GM19351 (cell line): ENCODE measurements around the gene EID1.
"Not testable (repeated sequence)": the region's sequence is repeated elsewhere in the genome, so short reads cannot be mapped to it uniquely, and the experiment has no call there.

Experiments
- ATAC-seq: cut with Tn5 transposase; IDR thresholded peaks from one replicate; pipeline ENCODE4 v1.9.1; 2021; ENCODE audit warnings: mild to moderate bottlenecking, moderate library complexity; ENCODE audit not compliant: unreplicated experiment

Gene EID1

GRCh38 chr15:48905847-48906246 is 27.9 kb downstream of the EID1 start:
- ATAC-seq: no peak

GRCh38 chr15:48909313-48909712 is 31.4 kb downstream of the EID1 start:
- not testable (repeated sequence) for ATAC-seq

DNA sequence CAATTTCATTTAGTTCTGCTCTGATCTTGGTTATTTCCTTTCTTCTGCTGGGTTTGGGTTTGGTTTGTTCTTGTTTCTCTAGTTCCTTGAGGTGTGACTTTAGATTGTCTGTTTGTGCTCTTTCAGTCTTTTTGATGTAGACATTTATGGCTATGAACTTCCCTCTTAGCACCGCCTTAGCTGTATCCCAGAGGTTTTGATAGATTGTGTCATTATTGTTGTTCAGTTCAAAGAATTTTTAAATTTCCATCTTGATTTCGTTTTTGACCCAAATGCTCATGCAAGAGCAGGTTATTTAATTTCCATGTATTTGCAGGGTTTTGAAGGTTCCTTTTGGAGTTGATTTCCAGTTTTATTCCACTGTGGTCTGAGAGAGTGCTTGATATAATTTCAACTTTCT is 32.6 kb downstream of the EID1 start:
- not testable (repeated sequence) for ATAC-seq

- no peak for ATAC-seq
Observed at GRCh38 chr15:48913141-48913540, 35.2 kb downstream of the EID1 start.

- no peak for ATAC-seq
Observed at GRCh38 chr15:48914717-48915116, 36.8 kb downstream of the EID1 start.

DNA sequence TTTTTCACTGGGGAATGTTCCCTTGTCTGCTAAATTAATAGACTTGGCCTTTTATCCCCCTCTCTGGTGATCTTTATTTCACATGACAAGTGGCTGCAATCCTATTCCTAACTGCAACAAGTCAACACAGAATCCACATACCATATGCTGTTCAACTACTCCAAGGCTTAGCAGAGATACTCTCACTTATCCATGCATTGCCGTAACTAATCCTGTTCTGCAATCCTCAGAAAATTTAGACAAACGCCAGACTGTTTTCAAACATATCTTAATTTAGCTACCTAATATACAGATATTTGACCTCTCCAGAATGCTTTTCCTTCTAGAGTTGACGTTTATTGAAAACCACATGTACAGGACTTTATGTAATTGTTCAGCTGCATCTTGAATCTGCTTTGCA is 37.9 kb downstream of the EID1 start:
- ATAC-seq: no peak

DNA sequence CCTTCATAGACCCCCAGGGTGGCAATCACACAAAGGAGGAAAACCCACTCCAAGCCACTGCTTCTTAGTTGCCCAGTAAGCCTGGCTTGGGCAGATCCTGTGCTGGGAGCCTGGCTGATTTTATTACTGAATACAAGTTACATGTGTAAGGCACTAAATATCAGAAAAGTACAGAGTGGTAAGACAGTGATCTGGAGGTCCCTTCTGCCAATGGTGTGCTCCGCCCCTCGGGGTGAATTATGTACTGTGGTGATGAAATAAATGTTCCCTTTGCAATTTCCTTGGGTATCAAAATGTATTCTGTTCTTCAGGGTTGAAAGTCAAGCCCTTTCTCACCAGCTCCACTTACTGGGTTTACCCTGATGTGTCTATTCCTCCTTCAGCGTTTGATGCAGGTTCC is 38.8 kb downstream of the EID1 start:
- ATAC-seq: no peak

GRCh38 chr15:48922046-48922445 is 44.1 kb downstream of the EID1 start:
- ATAC-seq: no peak

GRCh38 chr15:48924528-48925393 is 46.8 kb downstream of the EID1 start:
- no peak for ATAC-seq

DNA sequence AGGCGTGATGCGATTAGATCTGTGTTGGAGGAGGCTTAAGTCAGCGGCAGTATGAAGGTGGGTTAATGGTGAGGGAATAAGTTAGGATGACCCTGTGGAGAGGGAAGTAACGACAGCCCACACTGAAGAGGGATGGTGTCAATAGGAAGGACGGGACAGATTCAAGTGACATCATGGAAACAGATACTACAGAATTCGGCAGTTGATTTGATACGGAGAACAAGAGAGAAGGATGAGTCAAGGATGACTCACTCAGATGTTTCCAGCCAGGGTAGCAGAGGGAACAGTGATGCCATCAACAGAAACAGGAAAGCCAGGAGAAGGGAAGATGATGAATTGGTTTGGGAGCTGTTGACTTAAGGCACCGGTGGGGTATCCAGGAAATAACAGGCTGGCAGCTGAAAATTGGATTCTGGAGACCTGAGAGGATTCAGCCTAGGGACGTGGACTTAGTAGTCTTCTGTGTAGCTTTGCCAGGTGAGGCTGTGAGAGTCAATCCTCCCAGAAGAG is 47.8 kb downstream of the EID1 start:
- no peak for ATAC-seq

- ATAC-seq: no peak
Observed at GRCh38 chr15:48928877-48929538, 51.1 kb downstream of the EID1 start.

DNA sequence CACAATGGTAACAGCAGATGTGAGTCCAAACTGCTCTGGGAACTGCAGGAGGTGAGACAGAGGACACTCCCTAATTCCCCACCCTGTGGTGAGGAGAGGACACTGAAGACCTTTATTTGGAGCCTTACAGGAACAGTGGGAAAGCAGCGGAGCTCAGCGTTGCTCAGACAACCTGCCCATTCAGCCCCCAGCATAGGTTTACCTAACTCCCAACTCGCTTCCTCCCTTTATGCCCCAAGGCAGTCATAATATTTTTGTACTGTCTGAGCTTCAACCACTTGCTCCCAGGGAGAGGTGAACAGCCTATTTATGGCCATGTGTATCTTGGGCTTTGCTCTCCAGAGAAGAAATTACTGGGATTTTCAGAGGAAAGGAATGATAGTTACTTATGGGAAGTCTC is 51.7 kb downstream of the EID1 start:
- ATAC-seq: no peak
